ENCODE measurements around the gene FYTTD1.

- TF ChIP-seq CTCF (IDR thresholded peaks at IDR 0.05) = no peak
- TF ChIP-seq POLR2A (IDR thresholded peaks at IDR 0.05) = no peak
- TF ChIP-seq POLR2AphosphoS5 (IDR thresholded peaks at IDR 0.05; ENCODE audit: insufficient read depth in 1 of 2, low read depth in 1 of 2) = no peak
These were observed 425 bp upstream of the FYTTD1 start for GRCh38 chr3:197749315-197749600.
